GM19455 (cell line): ENCODE measurements around the gene HRH3.

Experiments used
- ATAC-seq: cut with Tn5 transposase; IDR thresholded peaks from one replicate; pipeline ENCODE4 v1.9.1; 2021; ENCODE audit not compliant: unreplicated experiment

HRH3 gene

DNA sequence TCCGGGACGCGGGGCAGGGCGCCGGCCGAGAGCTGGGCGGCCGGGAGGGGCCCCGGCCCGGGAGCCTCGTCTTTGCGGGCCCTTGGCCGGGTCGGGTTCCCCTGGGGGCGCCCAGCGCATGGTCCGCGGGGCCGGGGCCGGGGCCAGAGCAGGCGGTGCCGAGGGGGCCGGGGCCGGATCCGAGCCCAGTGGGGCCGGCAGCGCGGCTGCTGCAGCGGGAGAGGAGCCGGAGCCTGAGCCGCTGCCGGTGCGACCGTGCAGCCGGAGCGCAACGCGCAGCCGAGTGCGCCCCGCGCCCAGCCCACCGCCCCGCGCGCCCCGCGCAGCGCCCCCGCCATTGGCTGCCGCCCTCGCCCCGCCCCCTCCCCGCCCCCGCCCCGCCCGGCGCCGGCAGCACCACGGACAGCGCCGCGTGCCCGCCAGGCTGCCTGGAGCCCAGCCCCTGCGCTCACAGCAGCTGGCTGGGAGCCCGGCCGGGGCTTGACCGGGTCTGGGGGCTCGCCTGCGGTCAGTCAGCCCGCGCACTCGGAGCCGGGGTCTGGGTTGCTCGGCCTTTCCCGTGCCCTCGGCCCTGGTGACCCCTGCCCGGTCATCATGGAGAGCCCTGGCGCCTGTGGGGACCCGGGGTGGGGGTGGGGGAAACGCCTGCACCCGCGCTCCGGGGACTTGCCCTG lies at the start of gene HRH3:
Gene HRH3 (minus strand): TSS at position 287 of the 674 bp plus-strand sequence. CDS start 308 bp downstream, outside the sequence.
- no peak for ATAC-seq

DNA sequence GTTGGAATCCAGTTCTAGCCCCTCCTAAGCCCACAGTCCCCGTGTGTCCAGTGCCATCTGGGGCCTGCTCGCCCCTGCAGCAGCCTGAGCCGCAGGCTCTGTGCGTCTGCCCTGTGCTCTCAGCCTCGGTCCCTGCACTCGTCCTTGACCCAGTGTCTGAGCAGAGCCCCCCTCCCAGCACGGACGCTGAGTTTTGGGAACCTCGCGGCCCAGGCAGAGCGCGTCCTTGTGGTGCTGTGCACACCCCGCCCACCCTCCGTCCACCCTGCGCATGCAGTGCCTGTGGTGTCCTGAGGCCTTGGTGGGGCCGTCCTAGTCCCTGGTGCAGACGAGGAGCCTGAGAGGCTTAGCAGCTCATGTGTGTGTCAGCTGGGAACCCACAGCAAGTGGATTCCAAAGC lies 49.8 kb upstream of the HRH3 start:
- ATAC-seq = no peak

- no peak for ATAC-seq
Observed at GRCh38 chr20:62269378-62269777, 49.3 kb upstream of the HRH3 start.

DNA sequence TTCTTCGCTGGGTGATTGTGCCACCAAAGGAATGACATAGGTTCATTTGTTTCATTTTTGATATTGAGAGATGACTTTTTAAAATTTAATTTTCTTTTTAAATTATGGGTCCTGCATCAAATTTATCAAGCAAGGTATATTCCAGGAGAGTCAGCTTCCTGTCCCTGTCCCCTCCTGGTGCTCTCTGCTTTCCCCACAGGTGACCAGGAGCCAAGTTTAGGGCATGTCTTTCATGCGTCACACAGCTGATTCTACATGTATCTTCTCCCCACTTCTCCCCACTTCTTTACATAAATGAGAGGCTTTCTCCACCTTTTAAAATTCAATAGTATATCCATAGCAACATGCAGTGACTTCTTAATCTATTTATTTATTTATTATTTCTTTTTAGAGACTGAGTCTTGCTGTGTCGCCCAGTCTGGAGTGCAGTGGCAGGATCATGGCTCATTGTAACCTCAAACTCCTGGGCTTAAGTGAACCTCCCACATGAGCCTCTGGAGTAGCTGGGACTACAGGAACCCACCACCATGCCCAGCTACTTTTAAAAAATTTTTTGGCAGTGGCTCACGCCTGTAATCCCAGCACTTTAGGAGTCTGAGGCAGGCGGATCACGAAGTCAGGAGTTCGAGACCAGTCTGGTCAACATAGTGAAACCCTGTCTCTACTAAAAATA lies 48.3 kb upstream of the HRH3 start:
- no peak for ATAC-seq

DNA sequence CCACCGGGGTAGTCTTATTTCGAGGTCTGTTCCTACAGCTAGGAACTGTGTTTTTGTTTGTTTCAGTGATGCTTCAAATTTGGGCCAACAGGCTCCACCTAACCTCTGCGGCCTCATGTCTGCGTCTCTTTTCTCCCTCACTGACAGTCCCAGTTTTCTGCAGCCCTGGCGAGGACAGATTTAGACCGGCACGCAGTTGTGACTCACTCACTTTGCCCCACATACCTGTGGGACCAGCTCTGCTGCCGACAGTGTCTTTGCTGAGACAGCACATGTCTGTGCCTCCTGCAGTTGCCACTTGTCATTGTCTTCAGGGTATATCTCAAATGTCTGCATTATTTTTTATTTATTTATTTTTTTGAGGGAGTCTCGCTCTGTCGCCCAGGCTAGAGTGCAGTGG lies 47.5 kb upstream of the HRH3 start:
- no peak for ATAC-seq

- no peak for ATAC-seq
Observed at GRCh38 chr20:62266851-62267250, 46.8 kb upstream of the HRH3 start.

GRCh38 chr20:62266340-62266739 lies 46.3 kb upstream of the HRH3 start:
- ATAC-seq = no peak

- no peak for ATAC-seq
Observed at GRCh38 chr20:62265365-62265764, 45.3 kb upstream of the HRH3 start.

- no peak for ATAC-seq
Observed at GRCh38 chr20:62263396-62263795, 43.3 kb upstream of the HRH3 start.

- no peak for ATAC-seq
Observed at GRCh38 chr20:62262064-62262463, 42.0 kb upstream of the HRH3 start.

DNA sequence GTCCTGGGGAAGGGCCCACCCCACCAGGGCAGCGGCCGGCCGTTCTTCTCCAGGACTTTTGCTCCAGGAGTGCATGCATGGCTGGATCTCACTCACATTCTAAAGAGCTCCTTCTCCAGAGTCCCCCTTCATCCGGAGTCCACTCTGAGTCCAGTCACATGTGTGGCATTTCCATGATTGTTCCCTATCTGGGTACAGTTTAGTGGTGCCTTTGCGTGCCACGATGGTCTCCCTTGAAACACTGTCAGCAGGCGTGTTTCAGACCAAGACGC lies 39.2 kb upstream of the HRH3 start:
- ATAC-seq = no peak

DNA sequence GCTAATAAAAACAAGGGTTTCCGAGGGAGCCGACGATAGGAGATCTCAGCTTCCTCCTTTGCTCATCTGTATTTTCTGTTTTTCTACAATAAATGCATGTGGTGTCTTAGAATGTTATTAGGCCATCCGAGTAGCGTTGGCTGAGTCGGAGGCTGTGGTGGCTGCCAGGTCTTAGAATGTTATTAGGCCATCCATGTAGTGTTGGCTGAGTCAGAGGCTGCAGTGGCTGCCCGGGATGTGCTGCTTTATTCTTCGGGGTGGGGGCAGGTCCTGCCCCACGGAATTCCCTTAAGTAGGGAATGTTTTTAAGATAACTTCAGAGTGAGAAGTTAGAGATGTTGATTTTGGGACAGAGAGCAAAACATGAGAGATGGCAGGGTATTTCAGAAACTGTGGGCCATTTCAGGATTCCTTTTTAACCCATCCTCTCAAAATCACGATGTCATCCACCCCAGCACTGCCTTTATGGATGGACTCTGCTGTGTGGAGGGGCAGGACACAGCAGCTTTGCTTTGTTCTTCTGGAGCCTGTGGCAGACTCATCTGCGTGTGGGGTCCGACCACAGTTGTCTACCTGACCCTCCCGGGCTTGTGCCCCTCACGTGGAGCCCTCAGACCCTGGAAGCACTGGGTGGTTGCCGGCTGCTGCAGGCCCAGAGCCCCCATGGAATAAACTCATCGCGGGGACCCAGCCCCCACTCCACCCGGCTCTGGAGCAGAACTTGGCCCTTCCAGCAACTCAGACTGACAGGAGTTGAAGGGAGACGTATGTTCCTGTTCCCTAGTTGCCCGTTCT lies 38.6 kb upstream of the HRH3 start:
- ATAC-seq = no peak

GRCh38 chr20:62255976-62256375 lies 35.9 kb upstream of the HRH3 start:
- no peak for ATAC-seq

DNA sequence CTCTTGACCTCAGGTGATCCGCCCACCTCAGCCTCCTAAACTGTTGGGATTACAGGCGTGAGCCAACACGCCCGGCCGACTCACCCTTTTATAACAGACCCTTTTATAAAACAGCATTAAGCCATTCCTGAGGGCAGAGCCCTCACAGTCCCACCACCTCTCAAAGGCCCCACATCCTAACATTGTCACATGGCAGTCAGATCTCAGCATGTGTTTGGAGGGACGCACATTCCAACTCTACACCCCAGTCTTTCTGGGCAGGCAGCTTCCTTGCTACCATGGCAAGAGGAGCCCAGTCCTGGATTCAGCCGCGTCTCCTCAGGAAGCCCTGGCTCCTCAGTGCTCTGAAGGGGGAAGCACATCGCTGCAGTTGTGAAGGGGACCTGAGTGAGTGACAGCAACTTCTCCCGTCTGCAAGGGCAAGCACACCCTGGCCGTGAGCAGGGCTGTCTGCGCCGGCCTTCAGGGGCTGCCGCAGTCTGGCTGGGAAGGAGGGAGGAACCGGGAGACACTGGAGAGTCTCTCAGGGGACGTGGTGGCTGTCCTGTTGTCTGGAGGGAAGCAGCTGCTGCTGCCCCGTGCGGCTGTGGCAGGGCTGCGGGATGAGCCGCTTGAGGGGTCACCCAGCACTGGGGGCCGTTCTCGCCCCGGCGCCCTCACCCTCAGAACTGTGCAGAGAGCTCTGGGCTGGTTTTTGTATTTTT lies 34.1 kb upstream of the HRH3 start:
- ATAC-seq = no peak

GRCh38 chr20:62253398-62253797 lies 33.3 kb upstream of the HRH3 start:
- ATAC-seq = no peak

GRCh38 chr20:62252342-62252966 lies 32.4 kb upstream of the HRH3 start:
- ATAC-seq = no peak

DNA sequence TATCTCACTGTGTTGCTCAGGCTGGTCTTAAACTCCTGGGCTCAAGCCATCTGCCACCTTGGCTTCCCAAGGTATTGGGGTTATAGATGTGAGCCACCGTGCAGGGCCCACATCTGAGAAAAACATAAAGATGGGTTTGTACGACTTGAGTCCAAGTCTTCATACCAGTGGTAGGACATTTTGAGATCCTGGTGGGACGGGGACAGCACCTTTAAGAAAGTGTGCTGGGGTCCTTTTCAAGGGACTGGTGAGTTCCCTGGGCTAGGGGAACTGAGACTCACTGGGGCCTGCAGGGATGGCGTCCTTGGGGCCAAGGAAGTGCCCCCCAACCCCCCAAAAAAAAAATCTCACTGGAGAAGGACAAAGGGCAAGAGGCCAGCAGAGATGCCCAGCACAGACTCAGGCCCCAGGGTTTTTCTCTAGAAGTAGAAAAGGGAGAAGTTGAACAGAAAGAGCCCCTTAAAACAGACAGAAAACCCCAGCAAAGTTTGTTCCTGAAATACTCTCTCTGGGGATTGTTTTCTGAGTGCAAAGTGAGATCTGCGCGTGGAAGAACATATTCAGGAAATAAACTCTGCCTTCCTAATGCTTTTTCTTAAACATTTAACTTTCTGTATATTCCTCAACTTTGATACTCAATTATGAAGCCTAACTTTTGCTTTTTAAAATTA lies 28.9 kb upstream of the HRH3 start:
- no peak for ATAC-seq

GRCh38 chr20:62246872-62247652 lies 27.0 kb upstream of the HRH3 start:
- no peak for ATAC-seq

DNA sequence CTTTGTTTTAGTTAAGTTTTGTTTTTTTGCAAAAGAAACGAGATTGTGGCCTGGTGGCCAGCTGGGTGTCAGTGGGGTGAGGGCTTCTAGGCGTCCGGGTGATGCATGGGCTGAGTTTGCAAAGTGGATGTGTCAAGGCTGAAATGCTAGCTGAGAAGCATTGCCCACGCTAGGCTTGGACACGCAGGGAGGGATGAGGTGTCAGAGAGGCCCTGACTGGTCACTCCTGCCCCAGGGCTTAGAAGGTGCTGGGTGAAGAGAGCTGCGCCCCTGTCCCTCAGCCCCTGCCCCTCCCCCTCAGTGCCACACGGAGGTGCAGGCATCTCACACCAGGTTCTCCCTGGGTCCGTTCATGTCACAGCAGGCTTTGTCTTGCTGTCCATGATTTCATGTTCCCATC lies 26.4 kb upstream of the HRH3 start:
- ATAC-seq = no peak

DNA sequence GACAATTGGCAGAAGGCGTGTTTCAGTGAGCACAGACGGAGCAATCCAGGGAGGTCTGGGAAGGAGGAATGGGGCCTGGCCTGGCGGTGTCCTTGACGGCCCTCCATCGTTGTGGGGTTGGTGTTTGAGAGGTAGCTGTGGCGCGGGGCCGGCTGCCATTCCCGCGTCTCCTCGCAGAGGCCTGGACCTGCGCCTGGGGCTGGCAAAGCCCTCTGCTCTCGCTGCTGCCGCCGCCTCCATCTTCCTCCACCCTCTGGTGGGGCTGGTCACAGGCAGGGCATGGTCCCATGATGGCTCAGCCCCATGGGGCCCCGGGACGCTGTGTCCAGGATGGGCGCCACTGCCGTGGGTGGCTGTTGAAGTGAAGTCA lies 25.8 kb upstream of the HRH3 start:
- no peak for ATAC-seq
